HG02798 (cell line): ENCODE data around the gene TSPAN5.
A peak's percentile ranks its signal among the peaks of the same experiment; 100 is the strongest.

Source experiments
- ATAC-seq: cut with Tn5 transposase; IDR thresholded peaks from one replicate; pipeline ENCODE4 v1.9.1; 2021; ENCODE audit warnings: mild to moderate bottlenecking; ENCODE audit not compliant: unreplicated experiment, poor library complexity

The TSPAN5 gene

GRCh38 chr4:98625399-98625798 is 33.0 kb downstream of the TSPAN5 start:
- no peak for ATAC-seq

GRCh38 chr4:98624642-98625041 is 33.8 kb downstream of the TSPAN5 start:
- no peak for ATAC-seq

GRCh38 chr4:98624144-98624543 is 34.3 kb downstream of the TSPAN5 start:
- ATAC-seq: no peak

- no peak for ATAC-seq
These were observed 35.1 kb downstream of the TSPAN5 start for GRCh38 chr4:98623126-98623802.

- ATAC-seq: no peak
These were observed 38.2 kb downstream of the TSPAN5 start for GRCh38 chr4:98620087-98620784.

- no peak for ATAC-seq
These were observed 39.2 kb downstream of the TSPAN5 start for GRCh38 chr4:98619180-98619579.

GRCh38 chr4:98618680-98619079 is 39.7 kb downstream of the TSPAN5 start:
- no peak for ATAC-seq

- no peak for ATAC-seq
These were observed 40.9 kb downstream of the TSPAN5 start for GRCh38 chr4:98617358-98618047.

- ATAC-seq: no peak
These were observed 42.4 kb downstream of the TSPAN5 start for GRCh38 chr4:98615991-98616390.

- no peak for ATAC-seq
These were observed 43.7 kb downstream of the TSPAN5 start for GRCh38 chr4:98614662-98615061.

GRCh38 chr4:98614094-98614493 is 44.3 kb downstream of the TSPAN5 start:
- ATAC-seq: no peak

- ATAC-seq: no peak
These were observed 44.8 kb downstream of the TSPAN5 start for GRCh38 chr4:98613453-98614075.

GRCh38 chr4:98612318-98613250 is 45.8 kb downstream of the TSPAN5 start:
- ATAC-seq: peak; percentile 39

GRCh38 chr4:98611677-98612317 is 46.6 kb downstream of the TSPAN5 start:
- no peak for ATAC-seq

- ATAC-seq: no peak
These were observed 47.3 kb downstream of the TSPAN5 start for GRCh38 chr4:98610926-98611676.

- ATAC-seq: no peak
These were observed 48.0 kb downstream of the TSPAN5 start for GRCh38 chr4:98610431-98610830.

GRCh38 chr4:98609934-98610333 is 48.5 kb downstream of the TSPAN5 start:
- ATAC-seq: no peak

- ATAC-seq: no peak
These were observed 50.1 kb downstream of the TSPAN5 start for GRCh38 chr4:98608356-98608755.

GRCh38 chr4:98606894-98607293 is 51.5 kb downstream of the TSPAN5 start:
- no peak for ATAC-seq
